VCaP (cell line): ENCODE results near the gene ANKRD36C.
"Not testable (repeated sequence)": the region's sequence is repeated elsewhere in the genome, so short reads cannot be mapped to it uniquely, and the experiment has no call there.

Experiments
- H3K27ac ChIP-seq: fragments of 450-650 bp; 2 replicates; pipeline ENCODE4 v1.5.1; 2017
- TF ChIP-seq, protein P1 (sequence below): fragments of 450-650 bp; conservative IDR thresholded peaks from 2 replicates; pipeline ENCODE4 v1.5.1; 2017; ENCODE audit warnings: mild to moderate bottlenecking, moderate library complexity

The ANKRD36C gene

DNA sequence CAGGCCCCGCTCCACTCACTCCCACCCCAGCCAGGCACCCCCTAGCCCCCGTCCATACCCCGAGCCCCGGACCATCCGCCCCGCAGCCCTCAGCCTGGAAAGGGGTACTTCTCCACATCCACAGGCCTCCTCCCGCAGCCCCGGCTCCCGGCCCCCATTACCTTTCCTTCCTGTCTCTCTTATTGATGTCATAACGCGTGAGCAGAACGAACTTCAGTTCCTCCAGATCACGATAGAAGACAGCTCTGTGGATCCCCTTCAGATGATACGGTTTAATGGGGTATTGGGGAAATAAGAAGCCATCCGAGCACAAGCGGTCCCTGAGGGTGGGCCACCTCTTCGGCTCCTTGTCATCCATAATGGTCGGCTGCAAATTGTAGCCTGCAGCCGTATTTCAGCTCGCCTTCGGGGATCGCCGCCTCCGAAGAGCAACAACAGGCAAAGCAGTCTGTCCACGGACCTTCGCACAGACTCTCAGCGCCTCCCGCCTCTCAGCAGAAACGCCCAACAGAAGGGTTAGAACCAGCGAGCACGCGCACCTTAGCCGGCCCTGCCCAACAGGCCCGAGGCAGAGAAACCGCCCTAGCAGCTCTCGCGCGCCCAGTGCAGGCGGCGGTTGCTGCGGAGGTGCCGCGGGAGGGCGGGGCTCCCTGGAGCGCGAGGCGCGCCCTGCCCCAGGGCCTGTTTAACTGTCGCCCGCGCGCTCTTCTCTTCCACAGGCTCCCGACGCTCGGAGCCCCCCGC is at the start of gene ANKRD36C:
Gene ANKRD36C (minus strand): TSS at position 474 of the 744 bp plus-strand sequence. CDS start 116 bp downstream, at position 358.
- H3K27ac ChIP-seq, result peak within 1 kb of the TSS; percentile 71

DNA sequence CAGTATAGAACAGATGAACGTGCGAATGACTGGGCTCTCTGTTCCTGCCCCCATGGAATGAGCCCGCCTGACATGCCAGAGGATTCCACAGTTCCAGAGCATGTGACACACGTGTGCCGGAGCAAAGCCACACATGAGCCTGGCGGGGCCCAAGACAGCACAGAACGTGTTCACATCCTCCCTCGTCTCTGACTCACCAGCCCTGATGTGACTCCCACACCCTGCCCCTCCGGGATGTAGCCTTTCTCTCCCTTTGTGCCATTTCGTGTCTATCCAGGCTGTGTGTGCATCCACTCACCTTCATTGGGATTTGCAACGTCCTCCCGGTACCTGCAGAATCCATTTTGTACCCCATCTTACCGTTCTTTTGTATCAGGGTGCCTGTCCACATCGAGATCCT is 43.9 kb upstream of the ANKRD36C start:
- not testable (repeated sequence) for H3K27ac ChIP-seq

DNA sequence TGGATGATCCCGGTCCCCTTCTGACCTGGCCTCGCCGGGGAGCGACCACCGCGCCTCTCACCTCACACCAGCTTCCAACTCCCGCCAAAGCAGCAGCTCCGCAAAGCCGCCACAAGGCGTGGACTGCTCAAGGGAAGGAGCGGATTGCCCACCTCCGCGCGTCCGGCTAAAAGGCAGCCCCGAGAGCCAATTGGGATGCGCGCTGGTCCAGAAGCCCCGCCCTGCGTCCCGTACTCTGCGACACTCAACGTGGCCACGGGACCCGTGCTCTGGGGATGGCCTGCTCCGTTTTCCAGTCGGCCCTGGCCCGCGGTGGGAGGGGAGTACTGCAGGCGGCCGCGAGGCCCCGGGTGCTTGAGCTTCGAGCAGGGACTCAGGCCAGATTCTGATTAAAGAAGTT is 43.2 kb upstream of the ANKRD36C start, which contains the start of gene GPAT2:
Gene GPAT2 (minus strand): TSS at position 125 of the 400 bp plus-strand sequence. CDS start 2,557 bp downstream, outside the sequence.
- not testable (repeated sequence) for H3K27ac ChIP-seq

DNA sequence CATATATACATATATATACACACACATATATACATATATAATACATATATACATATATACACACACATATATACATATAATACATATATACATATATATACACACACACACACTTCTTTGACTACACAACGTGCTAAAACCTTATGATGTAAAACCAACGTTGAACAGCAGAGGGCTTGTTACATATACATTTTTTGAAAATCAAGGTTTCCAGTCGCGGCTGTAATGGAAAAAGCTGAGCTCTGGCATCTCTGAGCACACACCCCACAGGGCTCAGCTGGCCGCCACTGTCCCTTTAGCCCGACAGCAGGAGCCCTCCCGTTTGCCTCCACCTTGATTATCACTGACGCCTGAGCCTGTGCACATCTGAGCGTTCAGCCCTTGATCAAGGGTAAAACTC is 42.4 kb upstream of the ANKRD36C start:
- H3K27ac ChIP-seq, result not testable (repeated sequence)

DNA sequence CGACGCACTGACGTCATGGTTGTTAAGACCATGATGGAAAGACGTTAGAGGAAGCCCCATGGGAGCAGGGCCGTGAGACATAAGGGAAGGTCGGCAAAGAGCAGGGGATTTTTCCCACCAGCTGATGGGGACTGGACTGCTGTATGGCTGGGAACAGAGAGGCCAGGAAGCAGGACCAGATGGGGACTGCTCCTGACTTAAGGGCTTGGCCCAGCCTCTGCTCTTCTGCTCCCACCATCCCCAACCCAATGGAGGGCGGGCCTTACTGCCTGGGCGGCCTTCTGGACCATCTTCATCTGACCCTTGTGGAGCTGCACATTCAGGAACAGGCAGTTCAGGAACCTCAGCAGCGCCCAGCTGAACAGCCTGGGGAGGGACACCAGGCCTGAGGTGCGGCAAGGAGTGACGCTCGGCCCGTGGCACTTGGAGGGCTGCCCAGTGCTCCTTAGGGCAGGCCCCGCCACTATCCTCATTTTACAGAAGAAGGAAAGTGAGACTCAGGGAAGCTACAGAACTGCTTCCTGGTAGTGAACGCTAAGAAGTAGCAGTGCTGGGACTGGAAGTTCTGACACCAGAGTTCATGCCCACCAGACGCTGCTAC is 36.2 kb upstream of the ANKRD36C start:
- not testable (repeated sequence) for H3K27ac ChIP-seq

DNA sequence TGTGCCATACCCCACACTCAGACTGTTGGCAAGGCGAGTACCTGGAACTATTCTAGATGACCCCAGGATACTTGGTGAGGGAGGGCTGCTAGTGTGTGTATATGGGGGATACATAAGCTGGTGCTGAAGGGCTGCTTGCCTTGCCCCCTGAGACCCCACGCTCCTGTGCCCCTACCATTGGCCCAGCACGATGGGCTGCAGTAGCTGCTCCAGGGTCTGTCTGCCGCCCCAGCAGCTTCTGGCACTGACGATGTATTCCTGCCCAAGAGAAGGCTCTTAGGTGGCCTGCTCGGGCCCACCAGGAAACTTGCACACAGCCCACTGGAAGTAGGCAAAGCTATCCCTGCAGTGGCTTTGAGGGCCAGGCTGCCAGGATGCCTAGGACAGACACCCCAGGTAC is 34.1 kb upstream of the ANKRD36C start:
- H3K27ac ChIP-seq, result not testable (repeated sequence)

DNA sequence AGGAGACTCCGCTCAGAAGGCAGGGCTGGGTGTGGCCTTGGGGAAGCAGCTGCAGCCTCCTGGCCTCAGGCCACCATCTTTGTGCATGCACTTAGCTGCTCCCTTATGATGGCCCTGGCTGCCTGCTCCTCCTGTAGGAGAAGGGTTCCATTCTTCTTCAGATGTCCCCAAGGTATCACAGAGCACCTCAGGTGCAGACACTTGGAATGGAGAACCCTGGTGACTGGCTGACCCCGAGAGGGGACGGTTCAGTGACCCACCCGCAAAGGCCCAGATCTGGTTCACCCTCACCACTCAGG is 33.5 kb upstream of the ANKRD36C start:
- H3K27ac ChIP-seq, result no peak overlapping the region
- TF ChIP-seq, protein P1, sequence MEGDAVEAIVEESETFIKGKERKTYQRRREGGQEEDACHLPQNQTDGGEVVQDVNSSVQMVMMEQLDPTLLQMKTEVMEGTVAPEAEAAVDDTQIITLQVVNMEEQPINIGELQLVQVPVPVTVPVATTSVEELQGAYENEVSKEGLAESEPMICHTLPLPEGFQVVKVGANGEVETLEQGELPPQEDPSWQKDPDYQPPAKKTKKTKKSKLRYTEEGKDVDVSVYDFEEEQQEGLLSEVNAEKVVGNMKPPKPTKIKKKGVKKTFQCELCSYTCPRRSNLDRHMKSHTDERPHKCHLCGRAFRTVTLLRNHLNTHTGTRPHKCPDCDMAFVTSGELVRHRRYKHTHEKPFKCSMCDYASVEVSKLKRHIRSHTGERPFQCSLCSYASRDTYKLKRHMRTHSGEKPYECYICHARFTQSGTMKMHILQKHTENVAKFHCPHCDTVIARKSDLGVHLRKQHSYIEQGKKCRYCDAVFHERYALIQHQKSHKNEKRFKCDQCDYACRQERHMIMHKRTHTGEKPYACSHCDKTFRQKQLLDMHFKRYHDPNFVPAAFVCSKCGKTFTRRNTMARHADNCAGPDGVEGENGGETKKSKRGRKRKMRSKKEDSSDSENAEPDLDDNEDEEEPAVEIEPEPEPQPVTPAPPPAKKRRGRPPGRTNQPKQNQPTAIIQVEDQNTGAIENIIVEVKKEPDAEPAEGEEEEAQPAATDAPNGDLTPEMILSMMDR, result no peak

DNA sequence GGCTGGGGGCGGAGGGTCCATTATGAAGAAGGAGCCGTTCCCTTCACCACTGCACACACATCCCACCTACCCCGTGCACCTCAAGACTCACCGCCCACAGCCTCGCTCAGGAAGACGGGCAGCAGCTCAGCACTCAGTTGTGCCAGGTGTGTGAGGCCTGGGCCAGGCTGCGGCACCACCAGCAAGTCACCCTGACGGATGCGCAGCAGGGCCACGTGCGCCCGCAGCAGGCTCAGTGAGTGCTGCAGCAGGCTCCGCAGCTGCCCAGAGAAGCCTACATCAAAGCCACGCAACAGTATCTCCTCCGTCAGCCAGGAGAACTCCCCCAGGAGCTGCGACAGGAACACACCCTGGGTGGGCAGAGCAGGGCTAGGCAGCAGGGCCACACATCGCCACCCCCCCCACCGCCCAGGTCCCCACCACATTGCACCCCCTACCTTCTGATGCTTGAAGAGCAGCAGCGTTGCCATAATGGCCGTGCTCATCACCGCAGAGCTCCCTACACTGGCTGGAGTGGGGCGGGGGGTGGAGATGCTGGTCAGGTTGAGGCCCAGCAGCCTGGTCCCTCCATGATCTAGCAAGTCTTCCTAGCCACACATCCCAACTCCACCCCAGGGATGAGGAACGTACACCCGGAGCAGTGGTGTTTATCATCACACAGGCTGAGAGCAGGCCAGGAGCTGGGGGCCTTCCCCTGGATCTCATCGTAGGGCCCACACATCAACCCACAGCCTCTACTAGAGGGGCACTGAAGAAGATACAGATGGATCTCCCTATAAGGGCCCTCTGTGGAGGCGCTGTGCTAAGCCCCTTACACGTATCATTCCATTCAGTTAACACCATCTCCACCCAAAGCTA is 32.9 kb upstream of the ANKRD36C start:
- no peak overlapping the region for H3K27ac ChIP-seq
- TF ChIP-seq, protein P1, result no peak

DNA sequence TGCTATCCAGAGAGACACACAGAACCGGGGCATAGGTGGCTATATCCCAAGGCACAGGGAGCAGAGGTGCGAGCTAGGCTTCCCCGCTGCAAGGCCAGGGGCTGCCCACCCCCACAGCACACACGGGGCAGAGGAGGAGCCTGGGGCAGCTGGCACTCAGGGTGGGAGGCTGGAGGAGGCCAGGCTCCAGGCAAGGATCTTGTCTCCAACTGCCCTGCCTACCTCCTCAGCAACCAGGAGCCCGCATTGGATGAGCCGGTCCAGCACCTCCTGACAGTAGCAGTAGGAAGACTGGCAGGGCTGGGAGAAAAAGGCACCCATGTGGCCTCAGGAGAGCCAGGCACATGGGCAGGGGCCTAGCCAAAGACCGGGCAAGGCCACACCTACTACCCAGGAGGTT is 32.1 kb upstream of the ANKRD36C start:
- H3K27ac ChIP-seq, result not testable (repeated sequence)

DNA sequence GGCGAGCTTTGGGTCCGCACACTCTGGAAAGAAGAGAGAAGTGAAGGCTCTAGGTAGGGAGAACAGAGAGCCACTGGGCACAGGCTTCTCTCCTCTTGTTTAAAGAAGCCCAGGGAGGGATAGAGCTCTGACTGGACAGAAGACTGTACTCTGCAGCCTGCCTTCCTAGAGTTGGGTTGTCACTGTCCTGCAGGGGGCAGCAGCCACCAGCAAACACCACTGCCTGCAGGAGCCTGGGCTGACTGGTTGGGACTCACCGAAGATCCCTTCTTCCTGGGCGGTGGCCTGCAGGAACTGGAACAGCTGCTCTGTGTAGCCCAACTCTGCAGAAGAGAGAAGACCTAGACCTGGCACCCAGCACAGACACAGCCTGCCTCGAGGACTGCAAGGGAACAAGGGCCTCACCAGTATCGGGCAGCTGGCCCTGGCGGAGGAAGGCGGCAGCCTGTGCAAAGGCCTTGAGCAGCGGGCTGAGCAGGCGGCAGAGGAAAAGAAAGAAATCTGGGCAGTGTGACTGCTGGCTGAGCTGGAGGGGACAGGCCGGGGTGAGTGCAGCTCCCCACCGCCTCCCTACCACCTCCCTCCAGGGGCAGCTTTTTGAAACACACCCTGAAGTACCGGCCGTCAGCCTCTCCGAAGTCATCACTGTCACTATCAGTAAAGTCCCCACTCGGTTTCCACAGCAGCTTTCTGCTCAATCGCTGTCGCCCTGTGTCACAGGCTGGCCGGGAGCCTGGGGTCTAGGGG is 31.2 kb upstream of the ANKRD36C start:
- not testable (repeated sequence) for H3K27ac ChIP-seq
- TF ChIP-seq, protein P1, result peak; percentile 86

DNA sequence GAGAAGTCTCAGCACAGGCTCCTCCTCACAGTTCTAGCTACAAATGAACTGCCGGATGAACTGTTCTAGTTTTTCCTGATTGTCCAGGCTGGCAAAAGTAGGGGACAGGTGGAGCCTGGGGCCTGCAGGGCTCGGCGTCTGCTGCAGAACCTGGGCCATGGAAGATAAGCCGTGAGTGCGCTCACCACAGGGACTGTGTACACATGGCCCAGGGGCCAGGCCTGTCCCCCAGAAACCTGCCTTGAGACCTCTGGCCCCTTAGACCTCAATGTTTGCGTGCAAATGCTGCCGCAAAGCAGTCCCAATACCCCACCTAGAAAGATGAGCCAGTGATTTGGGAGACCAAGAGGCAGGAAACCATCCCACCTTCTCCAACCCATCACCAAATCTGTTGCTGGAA is 30.5 kb upstream of the ANKRD36C start:
- H3K27ac ChIP-seq, result not testable (repeated sequence)

DNA sequence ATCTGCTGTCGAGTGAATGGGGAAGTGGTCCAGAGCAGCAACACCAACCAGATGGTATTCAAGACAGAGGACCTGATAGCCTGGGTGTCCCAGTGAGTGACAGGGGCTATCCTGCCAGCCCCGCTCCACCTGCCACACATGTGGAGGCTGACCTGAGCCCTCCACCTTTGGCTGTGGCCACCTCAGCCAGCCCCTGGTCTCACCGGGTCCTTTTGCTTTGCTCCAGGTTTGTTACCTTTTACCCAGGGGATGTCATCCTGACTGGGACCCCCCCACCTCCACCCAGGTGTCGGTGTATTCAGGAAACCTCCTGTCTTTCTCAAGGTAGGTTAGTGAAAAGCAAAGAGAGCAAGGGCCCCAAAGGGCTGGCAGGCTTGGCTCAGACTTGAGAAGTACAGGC is 29.5 kb upstream of the ANKRD36C start:
- H3K27ac ChIP-seq, result not testable (repeated sequence)

DNA sequence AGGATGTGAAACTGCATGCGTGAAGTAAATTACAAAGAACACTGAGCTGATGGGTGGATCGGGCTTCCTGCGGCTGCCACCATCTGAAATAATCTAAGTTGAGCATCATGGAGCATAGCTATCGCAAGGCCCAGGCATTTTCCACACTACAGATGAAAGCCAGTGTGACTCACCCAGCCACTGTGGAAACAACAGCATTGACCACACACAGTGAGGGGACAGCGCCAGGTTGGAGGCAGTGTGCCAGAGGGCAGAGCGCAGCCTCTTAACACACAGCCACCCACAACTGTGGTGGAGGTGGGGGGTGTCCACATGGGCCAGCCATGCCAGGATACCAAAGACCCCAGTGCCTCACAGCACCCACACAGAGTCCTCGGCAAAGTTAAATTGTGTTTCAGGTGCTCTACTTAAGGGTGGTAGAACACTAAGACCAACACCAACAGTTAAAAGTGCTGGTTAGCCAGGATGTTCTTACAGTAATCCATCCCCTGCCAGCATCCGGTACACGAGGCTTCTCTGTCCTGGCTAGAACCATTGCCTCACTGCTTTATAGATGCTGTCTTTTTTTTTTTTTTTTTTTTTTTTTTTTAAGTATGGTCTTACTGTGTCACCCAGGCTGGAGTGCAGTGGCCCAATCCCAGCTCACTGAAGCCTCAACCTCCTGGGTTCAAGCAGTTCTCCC is 28.4 kb upstream of the ANKRD36C start:
- not testable (repeated sequence) for H3K27ac ChIP-seq

DNA sequence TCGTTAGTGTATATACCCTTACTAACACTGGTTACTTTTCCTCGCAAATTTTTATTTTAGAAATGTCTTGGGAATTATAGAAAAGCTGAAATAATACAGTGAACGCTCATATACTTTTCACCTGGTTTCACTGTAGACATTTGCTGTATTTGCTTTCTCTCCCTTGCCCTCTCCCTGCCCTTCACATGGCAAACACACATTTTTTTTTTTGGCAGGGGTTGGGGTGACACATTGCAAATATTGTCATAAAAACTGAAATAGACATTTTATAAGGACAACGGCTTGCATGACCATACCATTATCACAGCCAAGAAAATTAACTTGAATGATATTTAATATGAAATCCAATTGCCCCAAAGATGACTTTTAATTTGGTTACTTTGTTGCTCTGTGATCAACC is 24.7 kb upstream of the ANKRD36C start:
- not testable (repeated sequence) for H3K27ac ChIP-seq

DNA sequence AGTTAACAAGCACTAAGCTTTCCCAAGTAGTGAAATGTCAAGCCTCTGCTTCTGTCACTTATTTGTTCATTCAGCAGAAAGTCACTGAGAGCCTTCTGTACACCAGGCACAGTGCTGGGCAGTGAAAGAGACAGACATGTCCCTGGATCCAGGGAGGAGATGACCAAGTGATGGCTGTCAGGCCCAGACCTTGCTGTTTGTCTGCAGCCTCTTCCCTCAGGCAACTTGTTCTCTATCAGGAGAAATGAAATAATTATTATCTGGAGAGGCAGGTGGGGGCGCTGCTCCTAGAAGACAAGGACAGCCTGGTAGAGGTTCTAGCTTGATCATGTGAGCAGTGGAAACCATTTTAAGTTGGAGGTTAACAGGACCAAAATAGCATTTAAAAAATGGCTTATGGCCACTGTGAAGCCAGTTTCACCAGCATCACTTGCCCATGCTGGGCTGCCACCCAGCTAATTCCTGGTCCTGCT is 21.2 kb upstream of the ANKRD36C start:
- H3K27ac ChIP-seq, result not testable (repeated sequence)

DNA sequence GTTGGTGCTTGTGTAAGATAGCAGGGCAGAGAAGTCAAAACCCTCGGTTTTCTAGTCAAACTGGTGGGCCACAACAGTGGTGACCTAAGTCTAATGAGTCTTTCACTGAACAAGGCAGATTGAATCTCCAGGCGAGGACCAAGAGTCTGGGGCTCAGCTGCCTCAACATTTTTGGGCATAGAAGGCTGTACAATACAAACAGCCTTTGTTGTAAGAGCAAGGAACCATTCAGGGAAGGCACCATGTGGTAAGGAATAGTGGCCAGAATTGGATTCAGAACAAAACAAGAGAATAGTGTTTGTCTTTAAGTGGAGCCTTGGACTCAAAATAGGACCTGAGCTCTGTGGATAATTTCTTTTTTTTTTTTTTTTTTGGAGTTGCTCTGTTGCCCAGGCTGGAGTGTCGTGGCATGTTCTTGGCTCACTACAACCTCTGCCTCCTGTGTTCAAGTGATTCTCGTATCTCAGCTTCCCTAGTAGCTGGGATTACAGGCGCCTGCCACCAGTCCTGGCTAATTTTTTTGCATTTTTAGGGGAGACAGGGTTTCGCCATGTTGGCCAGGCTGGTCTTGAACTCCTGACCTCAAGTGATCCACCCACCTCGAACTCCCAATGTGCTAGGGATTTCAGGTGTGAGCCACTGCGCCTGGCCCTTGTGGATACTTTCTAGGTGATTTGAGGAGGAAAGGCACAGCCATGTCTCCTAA is 20.6 kb upstream of the ANKRD36C start:
- not testable (repeated sequence) for H3K27ac ChIP-seq
